Mesendoderm (in vitro differentiated cells): ENCODE results near the gene ZIM2.

ENCODE experiments used
- DNase-seq: peaks from one replicate; pipeline ENCODE4 v3.0.0; 2013
- H2AK5ac ChIP-seq: 2 replicates; pipeline ENCODE4 v1.6.1; 2013; ENCODE audit warnings: low read length, inconsistent platforms
- H2BK120ac ChIP-seq: 2 replicates; pipeline ENCODE4 v1.6.1; 2013; ENCODE audit warnings: low read depth, mild to moderate bottlenecking, low read length, moderate library complexity, mixed read lengths
- H2BK15ac ChIP-seq: replicated peaks from 2 replicates; pipeline ENCODE4 v1.6.1; 2013; ENCODE audit warnings: low read depth, mild to moderate bottlenecking, moderate library complexity
- H2BK5ac ChIP-seq: 2 replicates; pipeline ENCODE4 v1.6.1; 2013; ENCODE audit warnings: low read length, inconsistent platforms
- H3K18ac ChIP-seq: 2 replicates; pipeline ENCODE4 v1.6.1; 2013; ENCODE audit warnings: mild to moderate bottlenecking, low read length, mixed read lengths
- H3K23ac ChIP-seq: one replicate; pipeline ENCODE4 v1.6.1; 2013; ENCODE audit warnings: low read length
- H3K27ac ChIP-seq: 2 replicates; pipeline ENCODE4 v1.5.1; 2013; ENCODE audit warnings: low read depth, mild to moderate bottlenecking, inconsistent platforms, low read length, moderate library complexity
- H3K27me3 ChIP-seq: 2 replicates; pipeline ENCODE4 v1.6.1; 2013; ENCODE audit warnings: low read length, control low read depth, mild to moderate bottlenecking, inconsistent platforms; ENCODE audit not compliant: insufficient read depth, poor library complexity
- H3K36me3 ChIP-seq: 2 replicates; pipeline ENCODE4 v1.6.1; 2013; ENCODE audit warnings: low read length, inconsistent platforms; ENCODE audit not compliant: control insufficient read depth, insufficient read depth
- H3K4ac ChIP-seq: one replicate; pipeline ENCODE4 v1.6.1; 2013; ENCODE audit warnings: low read depth, mild to moderate bottlenecking, low read length, moderate library complexity
- H3K4me1 ChIP-seq: 2 replicates; pipeline ENCODE4 v1.6.1; 2013; ENCODE audit warnings: low read depth, low read length, inconsistent platforms; ENCODE audit not compliant: control insufficient read depth
- H3K4me2 ChIP-seq: 2 replicates; pipeline ENCODE4 v1.6.1; 2013; ENCODE audit warnings: low read length
- H3K4me3 ChIP-seq: 2 replicates; pipeline ENCODE4 v1.5.1; 2013; ENCODE audit warnings: mild to moderate bottlenecking, low read length
- H3K56ac ChIP-seq: one replicate; pipeline ENCODE4 v1.6.1; 2013; ENCODE audit warnings: low read length
- H3K79me1 ChIP-seq: 2 replicates; pipeline ENCODE4 v1.6.1; 2013; ENCODE audit warnings: low read length, inconsistent platforms
- H3K79me2 ChIP-seq: 2 replicates; pipeline ENCODE4 v1.6.1; 2013; ENCODE audit warnings: mild to moderate bottlenecking, low read length; ENCODE audit not compliant: control insufficient read depth, insufficient read depth
- H3K9ac ChIP-seq: 2 replicates; pipeline ENCODE4 v1.6.1; 2013; ENCODE audit warnings: low read length, inconsistent platforms
- H4K5ac ChIP-seq: one replicate; pipeline ENCODE4 v1.6.1; 2013; ENCODE audit warnings: low read length
- H4K8ac ChIP-seq: one replicate; pipeline ENCODE4 v1.6.1; 2013; ENCODE audit warnings: low read depth, mild to moderate bottlenecking, control low read depth, low read length, moderate library complexity
- WGBS: extraction: QIAGEN DNeasy Blood & Tissue Kit; methylation state at CpG from one replicate; pipeline ENCODE4 v1.1.7; 2013; ENCODE audit warnings: low lambda C conversion rate, missing lambda C conversion rate; ENCODE audit not compliant: insufficient coverage; ENCODE audit errors: extremely low coverage; 5-methylcytosine and 5-hydroxymethylcytosine counted together

Gene ZIM2

GRCh38 chr19:56834564-56835375 is 5.8 kb downstream of the ZIM2 start:
- Histone ChIP-seq H3K36me3 (no peaks in the 10 kb centered on the region), H3K79me2 (no peaks in the 10 kb centered on the region), H3K56ac (no peak overlapping the region), H3K79me1 (no peaks in the 10 kb centered on the region), H3K4ac (no peak overlapping the region), H3K4me1 (no peaks in the 10 kb centered on the region), H3K4me2 (no peak overlapping the region), H2BK5ac (no peak overlapping the region), H3K27ac (no peak overlapping the region), H2AK5ac (no peak overlapping the region), H3K27me3 (no peaks in the 10 kb centered on the region), H2BK120ac (no peak overlapping the region), H3K23ac (no peak overlapping the region), H4K8ac (no peak overlapping the region), H3K18ac (no peak overlapping the region), H3K4me3 (no peak overlapping the region), H2BK15ac (no peak overlapping the region), H4K5ac (no peak overlapping the region), H3K9ac (no peak overlapping the region)
- no peak for DNase-seq
- no CpG with 5 or more reads among the region's 5 CpGs for WGBS

- H3K27me3 ChIP-seq: no peaks in the 10 kb centered on the region
- H3K4me1 ChIP-seq: no peaks in the 10 kb centered on the region
- no peak overlapping the region for H3K4me3 ChIP-seq
- no peak overlapping the region for H2BK120ac ChIP-seq
- no CpG with 5 or more reads among the region's 5 CpGs for WGBS
- H3K23ac ChIP-seq: no peak overlapping the region
- H2AK5ac ChIP-seq: no peak overlapping the region
- no peak overlapping the region for H3K18ac ChIP-seq
- H3K9ac ChIP-seq: no peak overlapping the region
- H2BK5ac ChIP-seq: no peak overlapping the region
- H3K79me1 ChIP-seq: no peaks in the 10 kb centered on the region
- no peak overlapping the region for H3K4me2 ChIP-seq
- H3K27ac ChIP-seq: no peak overlapping the region
- no peak for DNase-seq
- H3K56ac ChIP-seq: no peak overlapping the region
- no peaks in the 10 kb centered on the region for H3K36me3 ChIP-seq
- no peak overlapping the region for H3K4ac ChIP-seq
- H4K8ac ChIP-seq: no peak overlapping the region
- no peak overlapping the region for H2BK15ac ChIP-seq
- H4K5ac ChIP-seq: no peak overlapping the region
- no peaks in the 10 kb centered on the region for H3K79me2 ChIP-seq
Measured at GRCh38 chr19:56832352-56832928, 8.1 kb downstream of the ZIM2 start.

- Histone ChIP-seq H4K8ac (no peak overlapping the region), H3K23ac (no peak overlapping the region), H3K4ac (no peak overlapping the region), H3K4me1 (no peaks in the 10 kb centered on the region), H3K4me2 (no peak overlapping the region), H3K56ac (no peak overlapping the region), H3K9ac (no peak overlapping the region), H2BK120ac (no peak overlapping the region), H2BK15ac (no peak overlapping the region), H2AK5ac (no peak overlapping the region), H3K4me3 (no peak overlapping the region), H3K18ac (no peak overlapping the region), H3K79me2 (no peaks in the 10 kb centered on the region), H2BK5ac (no peak overlapping the region), H3K27me3 (no peaks in the 10 kb centered on the region), H4K5ac (no peak overlapping the region), H3K27ac (no peak overlapping the region), H3K79me1 (no peaks in the 10 kb centered on the region), H3K36me3 (no peaks in the 10 kb centered on the region)
- WGBS: no CpG with 5 or more reads among the region's 2 CpGs
- no peak for DNase-seq
Measured at GRCh38 chr19:56831255-56831654, 9.3 kb downstream of the ZIM2 start.

DNA sequence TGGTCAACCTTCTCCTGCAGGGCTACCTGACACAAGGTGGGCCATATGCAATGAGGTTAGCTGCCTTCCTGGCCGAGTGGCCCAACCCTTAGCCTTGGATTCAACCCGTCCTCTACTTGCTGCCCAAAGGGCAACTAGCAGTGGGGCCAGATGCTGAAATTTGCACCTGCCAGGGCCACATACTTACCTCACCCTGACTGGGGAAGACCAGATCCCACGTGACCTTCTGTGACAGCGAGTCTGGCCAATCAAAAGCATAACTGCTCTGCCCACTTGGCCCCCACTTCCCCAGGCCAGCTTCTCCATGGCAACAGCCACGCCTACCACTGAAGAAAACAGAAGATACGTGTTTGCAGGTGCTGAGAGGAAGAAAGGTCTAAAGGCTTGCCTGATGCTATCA is 10.9 kb downstream of the ZIM2 start:
- Histone ChIP-seq H2BK120ac (no peak overlapping the region), H3K27me3 (no peaks in the 10 kb centered on the region), H2BK5ac (no peak overlapping the region), H3K9ac (no peak overlapping the region), H3K56ac (no peak overlapping the region), H3K23ac (no peak overlapping the region), H3K4ac (no peak overlapping the region), H3K27ac (no peak overlapping the region), H4K8ac (no peak overlapping the region), H3K18ac (no peak overlapping the region), H3K36me3 (no peaks in the 10 kb centered on the region), H3K4me1 (no peaks in the 10 kb centered on the region), H4K5ac (no peak overlapping the region), H3K4me2 (no peak overlapping the region), H3K4me3 (no peak overlapping the region), H3K79me1 (no peaks in the 10 kb centered on the region), H3K79me2 (no peaks in the 10 kb centered on the region), H2BK15ac (no peak overlapping the region), H2AK5ac (no peak overlapping the region)
- no CpG with 5 or more reads among the region's 6 CpGs for WGBS
- DNase-seq: peak; percentile 8

GRCh38 chr19:56827708-56828107 is 12.8 kb downstream of the ZIM2 start:
- H2BK5ac ChIP-seq: no peak overlapping the region
- no peaks in the 10 kb centered on the region for H3K27me3 ChIP-seq
- no peak overlapping the region for H4K8ac ChIP-seq
- no peak overlapping the region for H2BK120ac ChIP-seq
- H2AK5ac ChIP-seq: no peak overlapping the region
- no peak overlapping the region for H2BK15ac ChIP-seq
- no peaks in the 10 kb centered on the region for H3K36me3 ChIP-seq
- no peak overlapping the region for H3K27ac ChIP-seq
- H3K4me3 ChIP-seq: no peak overlapping the region
- WGBS: no CpG with 5 or more reads among the region's 2 CpGs
- no peak overlapping the region for H3K4ac ChIP-seq
- no peak for DNase-seq
- no peak overlapping the region for H3K56ac ChIP-seq
- no peak overlapping the region for H3K4me2 ChIP-seq
- no peak overlapping the region for H3K9ac ChIP-seq
- no peaks in the 10 kb centered on the region for H3K79me1 ChIP-seq
- H3K23ac ChIP-seq: no peak overlapping the region
- H3K4me1 ChIP-seq: no peaks in the 10 kb centered on the region
- no peak overlapping the region for H4K5ac ChIP-seq
- no peaks in the 10 kb centered on the region for H3K79me2 ChIP-seq
- H3K18ac ChIP-seq: no peak overlapping the region
